ENCODE results near the gene CAPRIN2. TPM values are rescaled to one million over a fixed set of nuclear protein-coding genes. Genes with fewer than 3 reads are reported as not detected.

Gene CAPRIN2
- total RNA-seq, 1 donor from 2014 or later: 23.7 TPM

DNA sequence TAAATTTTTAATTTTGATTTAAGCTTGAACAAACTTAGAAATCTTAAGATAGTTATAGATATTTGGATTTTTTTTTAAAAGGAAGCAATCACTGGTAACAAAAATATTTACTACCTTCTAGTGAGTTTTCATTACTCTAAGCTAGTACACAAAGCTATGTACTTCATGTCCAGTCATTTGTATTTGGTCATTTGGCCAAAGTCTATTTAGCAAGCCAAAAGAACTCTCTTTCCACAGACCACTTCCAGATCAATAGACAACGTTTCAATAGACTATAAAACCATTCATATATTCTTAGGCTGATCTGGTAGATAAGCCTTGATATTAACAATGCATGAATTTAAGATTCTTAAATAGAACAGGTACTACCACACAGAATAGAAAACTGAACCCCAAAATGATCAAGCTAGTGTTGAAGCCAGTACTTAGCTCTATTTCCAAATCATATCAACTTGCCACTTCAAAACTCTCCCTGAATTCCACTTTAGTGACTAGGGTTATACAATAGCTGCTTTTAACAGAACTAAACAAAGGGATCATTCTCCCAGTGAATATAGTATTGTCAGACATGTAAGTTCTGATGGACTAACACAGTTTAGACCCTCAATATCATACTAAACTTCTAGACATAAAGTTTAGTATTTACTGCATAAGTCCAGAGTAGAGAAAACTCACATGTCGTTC, 21.7 kb downstream of the CAPRIN2 start:
- peaks cover 3% of the 10 kb centered on the region for H3K4me1 Mint-ChIP-seq (ENCODE audit: low read depth)
- no peak overlapping the region for H3K4me3 Mint-ChIP-seq (ENCODE audit: unreplicated experiment)
- no peaks in the 10 kb centered on the region for H3K9me3 Mint-ChIP-seq (ENCODE audit: low read depth)
- TF ChIP-seq, protein P1, sequence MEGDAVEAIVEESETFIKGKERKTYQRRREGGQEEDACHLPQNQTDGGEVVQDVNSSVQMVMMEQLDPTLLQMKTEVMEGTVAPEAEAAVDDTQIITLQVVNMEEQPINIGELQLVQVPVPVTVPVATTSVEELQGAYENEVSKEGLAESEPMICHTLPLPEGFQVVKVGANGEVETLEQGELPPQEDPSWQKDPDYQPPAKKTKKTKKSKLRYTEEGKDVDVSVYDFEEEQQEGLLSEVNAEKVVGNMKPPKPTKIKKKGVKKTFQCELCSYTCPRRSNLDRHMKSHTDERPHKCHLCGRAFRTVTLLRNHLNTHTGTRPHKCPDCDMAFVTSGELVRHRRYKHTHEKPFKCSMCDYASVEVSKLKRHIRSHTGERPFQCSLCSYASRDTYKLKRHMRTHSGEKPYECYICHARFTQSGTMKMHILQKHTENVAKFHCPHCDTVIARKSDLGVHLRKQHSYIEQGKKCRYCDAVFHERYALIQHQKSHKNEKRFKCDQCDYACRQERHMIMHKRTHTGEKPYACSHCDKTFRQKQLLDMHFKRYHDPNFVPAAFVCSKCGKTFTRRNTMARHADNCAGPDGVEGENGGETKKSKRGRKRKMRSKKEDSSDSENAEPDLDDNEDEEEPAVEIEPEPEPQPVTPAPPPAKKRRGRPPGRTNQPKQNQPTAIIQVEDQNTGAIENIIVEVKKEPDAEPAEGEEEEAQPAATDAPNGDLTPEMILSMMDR (IDR thresholded peaks at IDR 0.05): no peak
- no peaks in the 10 kb centered on the region for H3K27me3 Mint-ChIP-seq (ENCODE audit: low read depth)
- H3K27ac Mint-ChIP-seq (ENCODE audit: unreplicated experiment): no peak overlapping the region
- DNase-seq (ENCODE audit: low spot score): no peak
- peaks cover 25% of the 10 kb centered on the region for H3K36me3 Mint-ChIP-seq (ENCODE audit: low read depth)

DNA sequence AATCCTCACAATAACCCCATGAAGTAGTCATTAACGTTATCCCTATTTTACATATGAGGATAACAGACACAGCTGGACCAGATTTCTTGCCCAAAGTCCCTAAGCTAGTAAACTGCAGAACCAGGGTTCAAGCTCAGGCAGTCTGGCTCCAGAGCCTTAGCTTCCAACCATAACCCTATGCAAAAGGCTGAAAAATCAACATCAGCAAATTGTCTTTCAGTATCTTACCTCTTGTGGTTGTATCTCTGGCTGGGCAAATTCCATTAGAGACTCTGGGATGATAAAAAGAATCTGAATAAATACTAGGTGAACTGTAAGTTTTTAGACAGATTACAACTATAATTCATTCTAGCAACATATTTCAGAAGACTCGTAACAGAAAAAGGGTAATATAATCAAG, 24.7 kb downstream of the CAPRIN2 start:
- Mint-ChIP-seq H3K27ac (ENCODE audit: unreplicated experiment) (no peak overlapping the region), H3K27me3 (ENCODE audit: low read depth) (no peaks in the 10 kb centered on the region), H3K9me3 (ENCODE audit: low read depth) (no peaks in the 10 kb centered on the region), H3K4me3 (ENCODE audit: unreplicated experiment) (no peak overlapping the region), H3K36me3 (ENCODE audit: low read depth) (peaks cover 22% of the 10 kb centered on the region), H3K4me1 (ENCODE audit: low read depth) (peaks cover 20% of the 10 kb centered on the region)
- TF ChIP-seq, protein P1 (IDR thresholded peaks at IDR 0.05): no peak
- no peak for DNase-seq (ENCODE audit: low spot score)

GRCh38 chr12:30729547-30729946, 25.2 kb downstream of the CAPRIN2 start:
- H3K9me3 Mint-ChIP-seq (ENCODE audit: low read depth): no peaks in the 10 kb centered on the region
- H3K4me1 Mint-ChIP-seq (ENCODE audit: low read depth): peaks cover 22% of the 10 kb centered on the region

DNA sequence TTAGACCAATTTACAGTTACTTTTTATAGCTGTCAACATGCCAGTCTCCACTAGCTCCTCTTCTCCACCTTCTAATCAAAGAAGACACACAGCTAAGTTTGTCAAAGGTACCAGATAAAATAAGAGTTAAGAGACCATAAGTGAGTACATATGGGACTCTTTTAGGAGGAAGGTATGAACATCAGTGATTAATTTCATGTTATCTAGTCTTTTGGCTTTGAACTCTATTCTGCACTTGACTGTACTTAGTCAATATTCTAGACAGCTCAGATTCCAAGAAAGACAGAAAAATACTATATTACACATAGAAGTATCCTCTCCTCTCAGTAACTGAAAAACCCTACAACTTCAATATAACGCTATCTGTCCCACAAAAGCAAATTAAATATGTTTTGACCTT, 28.1 kb downstream of the CAPRIN2 start:
- peaks cover 23% of the 10 kb centered on the region for H3K36me3 Mint-ChIP-seq (ENCODE audit: low read depth)
- no peaks in the 10 kb centered on the region for H3K9me3 Mint-ChIP-seq (ENCODE audit: low read depth)
- TF ChIP-seq, protein P1 (IDR thresholded peaks at IDR 0.05): no peak
- no peak for DNase-seq (ENCODE audit: low spot score)
- no peak overlapping the region for H3K4me3 Mint-ChIP-seq (ENCODE audit: unreplicated experiment)
- H3K4me1 Mint-ChIP-seq (ENCODE audit: low read depth): peaks cover 22% of the 10 kb centered on the region
- H3K27ac Mint-ChIP-seq (ENCODE audit: unreplicated experiment): no peak overlapping the region
- H3K27me3 Mint-ChIP-seq (ENCODE audit: low read depth): no peaks in the 10 kb centered on the region

More at GRCh38 chr12:30729547-30729946, 25.2 kb downstream of the CAPRIN2 start:
- Mint-ChIP-seq H3K36me3 (ENCODE audit: low read depth) (peaks cover 18% of the 10 kb centered on the region), H3K27ac (ENCODE audit: unreplicated experiment) (no peak overlapping the region), H3K4me3 (ENCODE audit: unreplicated experiment) (no peak overlapping the region), H3K27me3 (ENCODE audit: low read depth) (no peaks in the 10 kb centered on the region)
- DNase-seq (ENCODE audit: low spot score): no peak
- TF ChIP-seq, protein P1 (IDR thresholded peaks at IDR 0.05): no peak

DNA sequence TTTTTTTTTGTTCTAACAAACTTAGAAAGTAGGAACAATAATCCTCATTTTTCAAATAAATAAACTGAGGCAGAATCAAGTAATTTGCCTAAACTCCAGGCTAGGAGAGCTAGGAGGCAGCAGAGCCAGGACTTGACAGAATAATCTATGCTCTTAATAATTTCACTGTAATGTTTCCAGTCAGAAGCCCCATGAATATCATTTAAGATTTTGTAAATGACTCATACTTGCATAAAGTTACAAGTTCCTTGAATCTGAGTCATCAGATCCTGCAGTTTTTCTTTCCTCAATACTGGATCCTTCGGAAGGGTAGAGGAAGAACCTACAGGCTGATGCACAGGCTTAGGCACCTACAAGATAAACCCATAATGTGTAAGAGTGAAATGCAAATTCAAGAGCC, 29.0 kb downstream of the CAPRIN2 start:
- no peaks in the 10 kb centered on the region for H3K27me3 Mint-ChIP-seq (ENCODE audit: low read depth)
- no peak for DNase-seq (ENCODE audit: low spot score)
- peak overlapping the region; percentile 85 for H3K27ac Mint-ChIP-seq (ENCODE audit: unreplicated experiment)
- peaks cover 22% of the 10 kb centered on the region for H3K4me1 Mint-ChIP-seq (ENCODE audit: low read depth)
- TF ChIP-seq, protein P1 (IDR thresholded peaks at IDR 0.05): peak; percentile 51
- H3K9me3 Mint-ChIP-seq (ENCODE audit: low read depth): no peaks in the 10 kb centered on the region
- peaks cover 25% of the 10 kb centered on the region for H3K36me3 Mint-ChIP-seq (ENCODE audit: low read depth)
- no peak overlapping the region for H3K4me3 Mint-ChIP-seq (ENCODE audit: unreplicated experiment)
